ENCODE results near the gene SRL.

The SRL gene

DNA sequence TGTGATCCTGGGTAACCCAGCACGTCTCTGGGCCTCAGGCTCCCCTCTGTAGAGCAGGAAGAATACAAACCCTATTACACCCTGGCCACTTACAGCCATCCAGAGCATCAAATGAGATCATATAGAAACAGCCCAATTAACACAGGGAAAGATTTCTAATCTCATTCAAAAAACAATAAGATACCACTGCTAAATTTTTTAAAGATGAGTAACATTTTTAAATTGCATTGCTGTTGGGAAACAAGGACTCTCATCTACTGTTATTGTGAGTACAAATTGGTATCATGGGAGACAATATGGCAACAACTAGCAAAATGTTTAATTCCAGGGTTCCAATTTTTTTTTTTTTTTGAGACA is 41.1 kb downstream of the SRL start:
- DNase-seq (ENCODE audit: low spot score): peak; percentile 59

DNA sequence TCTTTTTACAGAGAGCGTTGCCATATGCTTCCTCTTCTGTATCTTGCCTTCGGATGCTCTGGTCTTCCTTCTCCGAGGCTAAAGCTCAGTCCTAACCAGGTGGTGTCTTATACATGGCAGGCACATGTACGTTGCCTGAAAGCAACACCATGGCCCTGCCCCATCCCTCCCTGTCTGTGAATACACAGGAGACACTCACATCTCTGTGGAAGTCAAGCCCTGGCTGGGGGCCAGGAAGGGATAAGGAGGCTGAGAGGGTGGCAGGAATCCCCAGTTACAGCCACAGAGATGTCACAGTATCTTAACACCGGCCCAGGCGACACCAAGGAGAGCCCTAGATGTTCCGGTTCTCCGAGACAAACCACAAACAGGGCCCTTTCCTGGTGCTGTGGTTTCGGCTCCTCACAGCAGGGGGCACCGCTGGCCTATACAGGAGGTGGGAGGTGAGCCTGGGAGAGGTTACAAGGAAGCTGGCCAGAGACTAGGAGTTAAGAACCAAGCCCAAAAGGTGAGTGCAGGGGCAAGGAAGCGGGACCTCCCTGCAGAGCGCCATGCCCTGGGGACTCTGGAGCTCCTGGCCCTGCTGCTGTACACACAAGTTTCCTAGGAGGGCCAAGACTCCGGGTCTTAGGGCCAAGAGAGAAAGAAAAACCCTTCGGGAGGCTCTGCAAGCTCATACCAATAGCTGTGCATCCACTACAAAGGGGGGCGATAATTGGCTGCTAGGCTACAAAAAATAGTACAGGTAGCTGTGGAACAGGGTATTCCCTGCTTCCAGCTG is 41.7 kb downstream of the SRL start:
- peak; percentile 84 for DNase-seq (ENCODE audit: low spot score)

DNA sequence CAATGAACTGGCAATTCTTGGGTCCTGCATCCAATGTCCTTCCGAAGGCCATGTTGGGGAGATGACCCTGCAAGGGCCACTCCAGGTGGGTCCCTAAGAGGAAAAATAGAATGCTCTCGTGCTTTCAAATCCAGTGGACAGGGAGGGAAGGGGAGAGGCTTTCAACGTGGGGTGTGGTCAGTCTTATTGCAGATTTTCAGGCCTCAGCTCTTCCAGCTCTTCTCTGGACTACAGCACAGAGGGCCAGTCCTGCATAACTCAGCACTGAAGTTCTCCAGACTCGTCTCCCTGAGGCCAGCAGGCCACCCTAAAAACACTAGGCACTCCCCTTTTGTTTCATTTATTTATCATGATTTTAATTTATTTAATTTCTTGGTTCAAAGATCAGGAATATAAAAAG is 43.1 kb downstream of the SRL start:
- DNase-seq (ENCODE audit: low spot score): no peak

DNA sequence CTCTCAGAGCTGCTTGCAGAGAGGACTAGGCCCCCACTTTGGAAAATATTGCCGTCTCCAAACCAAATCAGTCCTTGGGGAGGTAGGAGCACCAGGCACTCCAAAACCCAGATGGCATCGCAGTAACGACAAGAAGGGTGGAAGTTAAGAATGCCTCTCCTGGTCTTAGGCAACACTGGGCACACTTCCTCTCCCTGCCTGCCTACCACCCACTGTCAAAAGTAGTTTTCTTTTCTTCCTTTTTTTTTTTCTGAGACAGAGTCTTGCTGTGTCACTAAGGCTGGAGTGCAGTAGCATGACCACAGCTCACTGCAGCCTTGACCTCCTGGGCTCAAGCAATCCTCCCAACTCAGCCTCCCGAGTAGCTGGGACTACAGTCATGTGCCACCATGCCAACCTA is 47.2 kb downstream of the SRL start:
- no peak for DNase-seq (ENCODE audit: low spot score)

DNA sequence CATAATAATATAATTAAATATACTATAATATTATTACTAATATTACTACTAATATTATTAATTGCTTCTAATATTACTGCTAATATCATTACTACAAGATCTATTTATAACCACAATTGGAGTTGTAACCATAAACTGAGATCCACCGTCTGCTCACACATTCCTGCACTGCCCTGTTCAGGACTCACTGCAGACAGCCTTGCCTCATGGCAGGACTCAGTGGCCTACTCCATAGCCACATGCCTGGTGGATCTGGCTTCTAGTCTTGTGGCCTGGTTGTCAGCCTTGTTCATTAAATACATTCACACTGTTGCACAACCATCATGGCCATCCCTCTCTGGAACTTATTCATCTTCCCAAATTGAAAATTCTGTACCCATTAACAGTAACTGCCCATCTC is 48.0 kb downstream of the SRL start:
- no peak for DNase-seq (ENCODE audit: low spot score)

DNA sequence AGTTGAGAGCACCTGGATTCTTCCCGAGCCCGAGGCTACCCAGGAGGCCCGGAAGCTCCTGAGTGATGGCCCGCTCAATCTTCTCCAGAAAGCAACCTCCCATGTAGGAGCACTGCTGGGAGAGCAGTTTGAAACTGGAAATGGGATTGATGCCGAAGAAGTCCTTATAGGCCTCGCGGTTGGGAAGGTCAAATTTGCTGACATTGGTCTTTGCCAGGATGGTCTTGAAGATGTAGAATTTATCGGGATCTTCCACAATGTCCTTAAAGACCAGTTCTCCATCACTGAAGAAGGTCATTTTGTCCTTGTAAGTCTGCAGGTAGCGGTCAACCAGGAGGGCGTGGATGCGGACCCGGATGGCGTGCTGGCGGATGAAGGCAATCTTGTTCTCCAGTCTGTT is 49.7 kb downstream of the SRL start:
- no peak for DNase-seq (ENCODE audit: low spot score)

DNA sequence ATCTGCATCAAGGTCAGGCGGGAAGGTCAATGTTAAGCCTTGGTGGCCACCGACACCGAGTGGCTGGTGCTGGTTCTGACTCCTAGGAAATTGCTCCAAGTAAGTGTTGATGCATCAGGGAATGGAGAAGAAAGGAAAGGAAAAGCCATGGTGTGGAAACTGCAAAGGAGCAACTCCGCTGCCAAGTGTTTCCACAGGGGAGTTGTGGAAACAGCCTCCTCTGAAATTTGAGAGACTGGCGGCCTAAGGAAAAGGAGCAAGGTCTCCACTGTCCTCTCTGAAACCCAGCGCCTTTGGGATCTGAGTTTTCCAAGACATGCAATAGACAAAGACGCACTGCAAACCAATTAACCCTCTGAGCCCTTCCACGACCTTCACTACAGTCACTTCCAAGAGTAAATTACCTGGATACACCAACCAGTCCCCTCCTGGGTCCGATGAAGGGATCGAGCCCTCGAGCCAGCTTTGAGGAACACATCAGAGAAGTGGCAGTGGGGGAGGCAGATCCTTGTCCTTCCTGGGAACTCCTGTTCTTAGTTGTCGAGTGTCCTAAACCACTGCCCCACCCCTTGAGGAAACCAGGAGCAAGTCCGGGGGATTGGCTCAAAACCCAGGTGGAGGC is 51.1 kb downstream of the SRL start:
- no peak for DNase-seq (ENCODE audit: low spot score)

DNA sequence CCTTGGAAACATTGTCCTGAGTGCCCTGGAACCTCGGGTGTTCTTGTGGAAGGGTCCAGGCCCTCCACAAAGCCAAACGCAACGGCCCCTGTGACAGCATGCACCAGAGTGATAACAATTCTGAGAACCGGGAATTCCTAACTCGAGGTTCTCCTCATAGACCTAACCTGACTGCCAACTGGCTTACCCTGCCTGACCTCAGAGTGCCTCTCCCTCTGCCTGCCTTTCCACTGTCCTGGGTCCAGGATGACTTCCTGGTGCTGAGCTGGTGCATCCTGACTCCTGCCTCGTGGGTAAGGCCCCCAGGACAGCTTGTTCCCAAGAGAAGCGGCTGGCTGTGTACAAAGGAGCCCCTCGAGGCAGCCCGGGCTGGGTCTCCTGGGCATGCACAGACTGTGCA is 51.8 kb downstream of the SRL start:
- DNase-seq (ENCODE audit: low spot score): no peak

DNA sequence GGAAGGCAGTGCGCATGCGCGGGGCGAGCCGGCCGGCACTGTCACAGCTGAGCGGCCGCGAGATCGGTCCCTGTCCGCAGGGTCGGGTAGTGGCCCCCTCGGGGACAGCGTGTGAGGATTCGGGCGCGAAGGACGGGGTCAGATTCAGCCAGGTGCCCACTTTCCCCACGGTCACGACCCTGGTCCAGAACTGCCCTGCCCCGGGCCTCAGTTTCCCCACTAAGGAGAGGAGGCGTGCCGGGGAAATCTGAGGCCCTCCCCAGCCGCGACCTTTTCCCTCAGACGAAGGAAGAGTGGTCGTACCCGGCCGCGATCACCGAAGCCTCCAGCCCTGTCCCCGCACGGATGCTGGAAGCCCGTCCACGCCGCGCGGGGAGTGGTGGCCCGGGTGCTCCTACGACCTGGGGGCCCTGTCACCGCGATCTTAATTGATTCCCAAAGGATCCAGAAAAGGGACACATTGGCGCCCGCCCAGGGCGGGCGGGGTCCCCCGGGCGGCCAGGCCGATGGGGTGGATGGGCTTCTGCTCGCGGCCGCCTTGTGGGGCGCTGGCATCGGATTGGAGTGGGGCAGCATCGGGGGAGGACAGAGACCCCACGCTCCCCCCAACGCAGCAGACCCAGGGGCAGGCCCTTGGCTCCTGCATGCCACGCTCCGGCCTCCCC is 57.7 kb downstream of the SRL start:
- no peak for DNase-seq (ENCODE audit: low spot score)

DNA sequence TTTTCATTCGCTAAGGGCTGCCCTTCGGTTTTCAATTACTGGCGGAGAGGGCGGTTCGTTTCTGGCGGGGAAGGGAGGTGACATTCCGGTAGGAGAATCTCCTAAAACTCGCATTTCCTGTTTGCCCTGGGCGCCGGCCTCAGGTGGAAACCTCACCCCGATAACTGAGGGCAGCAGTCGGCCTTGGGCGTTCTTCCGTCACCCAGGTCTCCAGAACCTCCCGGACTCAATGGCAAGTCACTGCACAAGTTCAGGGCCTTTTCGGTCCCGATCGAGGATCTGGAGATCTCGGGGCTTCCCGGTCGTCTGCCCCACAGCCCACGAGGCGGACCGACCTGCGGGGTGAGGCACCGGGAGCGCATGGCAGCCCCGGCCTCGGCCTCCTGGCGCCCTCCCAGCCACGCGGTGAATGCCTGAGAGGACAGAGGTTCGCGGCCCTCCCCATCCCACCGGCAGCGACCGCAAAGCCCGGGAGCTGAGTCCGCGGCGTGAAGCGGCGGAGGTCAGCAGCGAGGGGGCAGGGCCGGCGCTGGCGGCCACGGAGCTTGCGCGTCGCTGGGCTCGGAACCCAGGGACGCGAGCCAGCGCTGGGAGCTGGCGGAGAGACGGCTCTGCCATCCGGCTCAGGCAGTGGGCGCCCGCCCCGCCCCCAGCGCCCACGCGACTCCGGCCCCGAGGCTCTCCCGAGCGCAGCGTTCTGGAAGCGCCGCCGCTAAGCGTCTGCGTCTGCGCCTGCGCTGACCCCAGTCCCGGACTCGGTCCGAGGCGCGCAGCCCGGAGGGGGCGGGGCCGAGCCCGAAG is 58.4 kb downstream of the SRL start:
- peak; percentile 98 for DNase-seq (ENCODE audit: low spot score)

DNA sequence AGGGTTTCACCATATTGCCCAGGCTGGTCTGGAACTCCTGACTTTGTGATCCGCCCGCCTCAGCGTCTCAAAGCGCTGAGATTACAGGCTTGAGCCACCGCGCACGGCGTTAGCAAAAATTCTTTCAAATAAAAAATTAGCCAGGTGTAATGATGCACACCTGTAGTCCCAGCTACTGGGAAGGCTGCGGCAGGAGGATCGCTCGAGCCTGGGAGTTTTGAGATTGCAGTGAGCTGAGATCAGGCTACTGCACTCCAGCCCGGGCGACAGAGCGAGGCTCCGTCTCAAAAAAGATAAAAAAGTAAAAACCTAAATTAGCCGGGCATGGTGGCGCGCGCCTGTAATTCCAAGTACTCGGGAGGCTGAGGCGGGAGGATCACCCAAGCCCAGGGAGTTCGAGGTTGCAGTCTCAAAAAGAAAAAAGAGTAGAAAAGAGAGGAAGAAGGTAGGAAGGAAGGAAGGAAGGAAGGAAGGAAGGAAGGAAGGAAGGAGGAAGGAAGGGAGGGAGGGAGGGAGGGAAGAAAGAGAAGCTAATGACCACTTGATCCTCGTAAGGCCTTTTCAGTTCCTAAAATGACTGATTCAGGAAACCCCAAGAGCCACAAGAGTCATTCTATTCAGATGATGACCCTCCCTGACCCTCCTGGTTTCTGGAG is 59.2 kb downstream of the SRL start:
- DNase-seq (ENCODE audit: low spot score): no peak

DNA sequence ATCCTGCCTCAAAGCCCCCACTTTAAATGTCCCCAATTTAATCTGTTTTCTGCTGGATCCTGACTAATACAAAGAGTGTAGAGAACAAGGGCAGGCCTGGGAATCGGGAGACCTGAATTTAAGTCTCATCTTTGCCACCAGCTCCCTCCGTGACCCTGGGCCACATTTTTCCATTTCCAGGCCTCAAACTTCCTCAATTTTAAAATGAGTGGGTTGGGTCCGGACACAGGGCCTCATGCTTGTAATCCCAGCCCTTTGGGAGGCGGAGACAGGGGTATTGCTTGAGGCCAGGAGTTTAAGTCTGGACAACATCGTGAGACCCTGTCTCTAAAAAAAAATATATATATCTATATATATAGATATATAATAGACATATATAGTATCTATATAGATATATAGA is 61.4 kb downstream of the SRL start:
- DNase-seq (ENCODE audit: low spot score): no peak

DNA sequence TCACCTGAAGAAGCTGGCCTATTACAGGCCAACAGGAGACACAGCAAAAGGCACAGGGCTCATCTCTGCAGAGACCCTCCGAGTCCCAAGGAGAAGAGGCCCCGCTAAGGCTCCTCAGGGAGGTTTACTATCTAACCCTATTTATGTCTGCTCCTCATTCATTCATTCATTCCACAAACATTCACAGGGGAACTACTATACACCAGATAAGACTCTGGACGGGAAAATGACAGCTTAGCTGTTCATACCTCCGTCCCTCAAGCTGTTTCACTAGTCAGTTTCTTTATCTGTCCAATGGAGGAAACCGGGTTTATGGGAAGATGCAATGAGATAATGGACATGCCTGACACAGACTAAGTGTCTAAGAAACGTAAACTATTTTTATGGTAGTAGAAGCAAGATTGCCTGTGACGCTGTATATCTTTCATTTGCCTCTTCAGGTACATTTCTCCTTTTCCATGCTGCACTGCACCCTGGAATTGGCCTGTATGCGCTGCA is 62.1 kb downstream of the SRL start:
- no peak for DNase-seq (ENCODE audit: low spot score)

DNA sequence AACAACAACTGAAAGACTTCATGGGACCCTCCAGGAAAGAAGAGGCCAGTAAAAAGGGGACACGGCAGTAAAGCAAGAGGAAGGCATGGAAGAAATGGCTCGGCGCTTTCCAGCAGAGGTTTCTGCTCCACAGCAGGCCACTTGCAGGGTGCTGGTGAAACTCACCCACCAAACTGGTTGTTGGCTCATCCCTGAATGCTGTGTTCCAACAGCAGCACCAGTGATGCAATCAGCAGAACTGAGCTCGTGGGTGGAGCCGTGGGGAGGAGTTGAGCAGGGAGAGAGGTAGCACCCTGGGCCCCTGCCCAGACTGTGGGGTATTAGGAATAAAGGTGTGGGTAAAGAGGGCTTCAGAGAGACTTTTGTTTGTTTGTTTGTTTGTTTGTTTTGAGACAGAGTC is 62.9 kb downstream of the SRL start:
- no peak for DNase-seq (ENCODE audit: low spot score)

DNA sequence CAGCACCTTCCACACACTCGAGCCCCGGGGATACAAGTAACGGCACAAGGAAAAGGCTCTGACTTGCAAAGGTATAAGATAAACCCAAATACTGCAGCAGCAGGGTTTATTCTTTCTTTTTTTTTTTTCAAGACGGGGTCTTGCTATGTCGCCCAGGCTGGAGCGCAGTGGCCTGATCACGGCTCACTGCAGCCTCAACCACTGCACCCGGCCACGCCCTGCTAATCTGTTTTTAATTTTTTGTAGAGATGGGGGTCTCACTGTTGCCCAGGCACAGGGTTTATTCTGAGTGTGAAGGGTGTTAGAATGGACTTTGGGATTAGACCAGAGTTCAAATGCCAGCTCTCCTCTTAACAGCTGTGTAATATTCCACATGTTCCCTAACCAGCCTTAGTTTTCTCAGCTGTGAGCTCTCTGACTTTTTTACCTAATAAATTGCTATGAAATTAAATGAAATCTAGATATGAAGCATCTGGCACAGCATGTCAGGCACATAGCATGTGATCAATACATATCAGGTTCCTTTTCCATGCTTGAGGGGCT is 63.3 kb downstream of the SRL start:
- DNase-seq (ENCODE audit: low spot score): no peak

DNA sequence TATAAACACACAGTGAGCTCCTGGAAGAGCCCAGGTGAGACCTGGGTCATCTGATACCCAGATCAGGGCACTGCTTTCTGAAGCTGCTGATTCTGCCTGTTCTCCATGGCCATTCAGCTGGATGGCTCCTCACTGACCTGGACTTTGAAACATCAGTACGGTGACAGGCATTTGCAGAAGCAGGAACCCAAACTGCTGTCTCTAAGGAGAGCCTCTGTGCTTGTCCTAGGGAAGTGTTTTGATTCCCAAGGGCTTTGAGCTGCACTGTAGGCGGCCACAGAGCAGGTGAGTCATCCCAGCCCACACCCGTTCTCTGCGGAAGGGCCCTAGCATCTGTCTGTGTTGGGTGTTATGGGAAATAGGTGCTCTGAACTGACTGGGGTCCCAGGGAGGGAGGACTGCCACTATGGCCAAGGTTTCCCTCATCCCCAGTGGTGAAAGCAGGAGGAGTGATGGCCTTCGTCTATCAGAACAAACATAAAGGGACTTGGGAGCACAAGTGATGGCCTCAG is 64.9 kb downstream of the SRL start:
- DNase-seq (ENCODE audit: low spot score): peak; percentile 79

DNA sequence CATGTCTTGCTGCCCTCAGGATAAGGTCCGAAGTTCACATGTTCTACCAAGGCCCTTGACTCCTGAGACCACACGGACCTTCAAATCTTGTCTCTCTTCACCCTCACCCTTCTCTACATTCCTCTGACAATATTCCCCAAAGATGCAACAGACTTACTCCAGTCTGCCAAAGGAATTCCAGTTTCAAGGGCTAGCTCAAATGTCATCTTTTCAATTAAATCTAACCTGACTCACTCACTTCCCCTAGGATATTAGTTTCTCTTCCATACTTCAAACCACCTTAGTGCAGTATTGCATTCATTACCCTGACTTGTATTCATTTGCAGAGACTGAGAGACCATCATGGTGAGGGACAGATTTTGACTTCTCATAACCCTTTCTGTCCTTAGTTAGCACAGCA is 66.0 kb downstream of the SRL start:
- DNase-seq (ENCODE audit: low spot score): no peak

DNA sequence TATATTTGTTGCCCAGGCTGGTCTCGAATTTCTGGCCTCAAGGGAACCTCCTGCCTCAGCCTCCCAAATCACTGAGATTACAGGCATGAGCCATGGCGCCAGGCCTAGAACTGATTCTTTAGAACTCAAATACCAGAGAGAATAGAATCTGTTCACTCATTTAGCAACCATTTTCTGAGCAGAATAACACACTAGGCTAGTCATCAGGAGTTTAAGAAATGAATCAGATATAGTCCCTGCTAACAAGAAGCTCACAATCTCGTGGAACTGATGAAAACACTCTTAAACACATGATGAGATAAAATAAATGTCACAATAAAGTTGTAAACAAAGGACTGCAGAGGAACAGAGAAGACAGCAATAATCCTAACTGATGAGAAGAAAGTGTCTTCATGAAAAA is 69.8 kb downstream of the SRL start:
- peak; percentile 62 for DNase-seq (ENCODE audit: low spot score)

DNA sequence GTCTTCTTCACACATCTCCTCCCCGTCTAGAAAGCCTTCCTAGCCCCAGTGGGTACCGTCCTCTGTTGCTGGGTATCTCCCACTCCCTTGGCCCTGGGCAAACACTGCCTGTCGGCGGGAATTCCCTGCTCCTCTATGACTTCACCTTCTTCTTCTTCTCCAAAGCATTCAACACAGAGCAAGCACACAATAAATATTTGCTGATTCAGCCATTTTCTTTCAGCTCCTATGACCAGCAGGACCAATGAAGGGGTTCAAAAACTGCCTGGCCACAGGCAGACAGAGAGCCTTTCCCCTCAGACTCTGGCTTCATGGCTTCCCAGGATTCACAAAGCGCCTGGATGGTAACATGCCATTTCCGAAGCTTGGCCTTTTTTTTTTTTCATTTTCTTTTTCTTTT is 72.5 kb downstream of the SRL start:
- no peak for DNase-seq (ENCODE audit: low spot score)

DNA sequence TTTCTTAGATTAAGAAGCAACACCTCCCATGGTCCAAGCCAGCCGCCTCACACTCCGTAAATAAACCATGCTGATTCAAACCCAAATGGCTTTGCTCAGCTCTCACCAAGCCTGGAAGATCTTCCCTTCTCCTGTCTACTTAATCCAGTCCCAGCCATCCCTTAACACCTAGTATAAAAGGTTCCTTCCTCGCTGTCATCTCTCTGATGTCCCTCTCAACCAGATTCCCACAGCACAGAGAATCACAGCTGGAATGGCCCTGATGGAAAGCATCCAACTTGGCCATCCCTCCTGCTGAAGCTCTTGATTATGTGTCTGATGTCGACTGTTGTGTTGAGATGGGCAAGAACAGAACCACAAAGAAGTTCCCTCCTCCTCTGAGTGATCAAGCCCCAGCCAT is 75.1 kb downstream of the SRL start:
- DNase-seq (ENCODE audit: low spot score): no peak

DNA sequence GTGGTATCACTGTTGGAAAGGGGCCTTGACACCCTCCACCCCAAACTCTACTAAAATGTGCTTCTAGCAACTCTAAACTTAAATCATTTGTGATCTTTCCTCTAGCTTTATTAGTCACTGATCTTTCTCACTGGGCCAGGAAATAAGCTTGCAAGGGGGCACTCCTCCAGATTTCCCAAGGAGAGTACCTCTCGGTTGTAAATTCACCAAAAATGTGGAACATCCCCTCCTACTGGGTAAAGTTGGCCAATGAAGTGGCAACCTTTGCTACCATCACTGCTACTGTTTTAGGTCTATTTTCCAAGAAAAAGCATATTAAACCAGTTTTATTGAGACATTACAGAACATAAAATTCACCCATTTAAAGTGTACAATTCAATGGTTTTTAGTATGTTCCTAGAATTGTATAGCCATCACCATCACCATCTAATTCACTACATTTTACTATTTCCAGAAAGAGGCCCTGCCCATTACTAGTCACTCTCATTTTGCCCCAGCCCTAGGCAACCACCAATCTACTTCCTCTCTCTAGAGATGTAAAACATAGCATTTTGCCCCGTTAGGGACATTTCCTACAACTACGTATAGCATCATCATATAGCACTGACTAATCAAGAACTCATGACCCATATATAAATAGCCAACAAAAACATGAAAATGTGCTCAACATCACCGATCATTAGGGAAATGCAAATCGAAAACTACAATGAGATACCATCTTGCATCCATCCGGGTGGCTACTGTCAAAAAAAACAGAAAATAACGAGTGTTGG is 81.0 kb downstream of the SRL start:
- DNase-seq (ENCODE audit: low spot score): no peak

Measured in hepatic stellate cell (primary cell).